ENCODE measurements around the gene PGLYRP4. TPM values are rescaled to one million over a fixed set of nuclear protein-coding genes. Genes with fewer than 3 reads are reported as not detected.

The PGLYRP4 gene
- total RNA-seq, 2 donors from 2014 or later: not detected

GRCh38 chr1:153362187-153362775, 13.6 kb upstream of the PGLYRP4 start:
- no peaks in the 10 kb centered on the region for H3K27me3 ChIP-seq
- H3K36me3 ChIP-seq: no peaks in the 10 kb centered on the region
- no peak overlapping the region for H3K4me3 ChIP-seq
- H3K9ac ChIP-seq (ENCODE audit: low read depth in 2 of 2, low read length in 2 of 2): no peak overlapping the region
- no peak for DNase-seq
- peaks cover 5% of the 10 kb centered on the region for H3K4me1 ChIP-seq
- intact Hi-C loops (cut with DNase I): no loop called here
- no peaks in the 10 kb centered on the region for H3K9me3 ChIP-seq
- TF ChIP-seq CTCF (IDR thresholded peaks at IDR 0.05): no peak
- H3K27ac ChIP-seq: no peak overlapping the region

- Histone ChIP-seq H3K36me3 (no peaks in the 10 kb centered on the region), H3K27me3 (no peaks in the 10 kb centered on the region), H3K4me3 (no peak overlapping the region), H3K9ac (ENCODE audit: low read depth in 2 of 2, low read length in 2 of 2) (no peak overlapping the region), H3K4me1 (peaks cover 5% of the 10 kb centered on the region), H3K9me3 (no peaks in the 10 kb centered on the region), H3K27ac (no peak overlapping the region)
- no peak for TF ChIP-seq CTCF (IDR thresholded peaks at IDR 0.05)
- intact Hi-C loops (cut with DNase I): no loop called here
- no peak for DNase-seq
These were observed 13.0 kb upstream of the PGLYRP4 start for GRCh38 chr1:153361480-153362109.

GRCh38 chr1:153360592-153361479, 12.2 kb upstream of the PGLYRP4 start:
- no peak overlapping the region for H3K4me3 ChIP-seq
- no peak for TF ChIP-seq CTCF (IDR thresholded peaks at IDR 0.05)
- H3K27ac ChIP-seq: no peak overlapping the region
- no peaks in the 10 kb centered on the region for H3K27me3 ChIP-seq
- H3K9me3 ChIP-seq: no peaks in the 10 kb centered on the region
- intact Hi-C loops (cut with DNase I): no loop called here
- H3K4me1 ChIP-seq: peaks cover 5% of the 10 kb centered on the region
- no peaks in the 10 kb centered on the region for H3K36me3 ChIP-seq
- no peak overlapping the region for H3K9ac ChIP-seq (ENCODE audit: low read depth in 2 of 2, low read length in 2 of 2)
- no peak for DNase-seq

- H3K27ac ChIP-seq: no peak overlapping the region
- peaks cover 5% of the 10 kb centered on the region for H3K4me1 ChIP-seq
- no peaks in the 10 kb centered on the region for H3K27me3 ChIP-seq
- H3K36me3 ChIP-seq: no peaks in the 10 kb centered on the region
- H3K4me3 ChIP-seq: no peak overlapping the region
- DNase-seq: no peak
- no peak for TF ChIP-seq CTCF (IDR thresholded peaks at IDR 0.05)
- H3K9ac ChIP-seq (ENCODE audit: low read depth in 2 of 2, low read length in 2 of 2): no peak overlapping the region
- H3K9me3 ChIP-seq: no peaks in the 10 kb centered on the region
- intact Hi-C loops (cut with DNase I): no loop called here
These were observed 11.5 kb upstream of the PGLYRP4 start for GRCh38 chr1:153360190-153360589.

GRCh38 chr1:153359241-153359640, 10.6 kb upstream of the PGLYRP4 start:
- H3K4me3 ChIP-seq: no peak overlapping the region
- peak; percentile 15 for DNase-seq
- H3K9ac ChIP-seq (ENCODE audit: low read depth in 2 of 2, low read length in 2 of 2): no peak overlapping the region
- no peak overlapping the region for H3K27ac ChIP-seq
- H3K4me1 ChIP-seq: peaks cover 5% of the 10 kb centered on the region
- no peaks in the 10 kb centered on the region for H3K9me3 ChIP-seq
- intact Hi-C loops (cut with DNase I): loop anchor here (10.0 kb wide), 2 partner anchors 46 to 206 kb away; partner anchors contain the start of gene S100A2
- no peak for TF ChIP-seq CTCF (IDR thresholded peaks at IDR 0.05)
- H3K27me3 ChIP-seq: no peaks in the 10 kb centered on the region
- H3K36me3 ChIP-seq: no peaks in the 10 kb centered on the region

Measured in colonic mucosa (tissue), 4 donors.